ENCODE results near the gene SLC24A3.

DNA sequence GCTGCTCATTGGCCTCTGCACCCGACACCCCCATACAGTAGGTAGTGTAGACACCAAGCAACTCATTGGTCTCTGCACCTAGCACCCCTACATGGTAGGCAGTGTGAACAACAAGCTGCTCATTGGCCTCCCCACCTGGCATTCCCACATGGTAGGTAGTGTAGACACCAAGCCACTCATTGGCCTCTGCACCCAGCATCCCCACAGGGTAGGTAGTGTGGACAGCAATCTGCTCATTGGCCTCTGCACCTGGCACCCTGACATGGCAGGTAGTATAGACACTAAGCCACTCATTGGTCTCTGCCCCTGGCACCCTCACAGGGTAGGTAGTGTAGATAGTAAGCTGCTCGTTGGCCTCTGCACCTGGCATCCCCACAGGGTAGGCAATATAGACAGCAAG lies 226.0 kb downstream of the SLC24A3 start:
- TF ChIP-seq, protein P1, sequence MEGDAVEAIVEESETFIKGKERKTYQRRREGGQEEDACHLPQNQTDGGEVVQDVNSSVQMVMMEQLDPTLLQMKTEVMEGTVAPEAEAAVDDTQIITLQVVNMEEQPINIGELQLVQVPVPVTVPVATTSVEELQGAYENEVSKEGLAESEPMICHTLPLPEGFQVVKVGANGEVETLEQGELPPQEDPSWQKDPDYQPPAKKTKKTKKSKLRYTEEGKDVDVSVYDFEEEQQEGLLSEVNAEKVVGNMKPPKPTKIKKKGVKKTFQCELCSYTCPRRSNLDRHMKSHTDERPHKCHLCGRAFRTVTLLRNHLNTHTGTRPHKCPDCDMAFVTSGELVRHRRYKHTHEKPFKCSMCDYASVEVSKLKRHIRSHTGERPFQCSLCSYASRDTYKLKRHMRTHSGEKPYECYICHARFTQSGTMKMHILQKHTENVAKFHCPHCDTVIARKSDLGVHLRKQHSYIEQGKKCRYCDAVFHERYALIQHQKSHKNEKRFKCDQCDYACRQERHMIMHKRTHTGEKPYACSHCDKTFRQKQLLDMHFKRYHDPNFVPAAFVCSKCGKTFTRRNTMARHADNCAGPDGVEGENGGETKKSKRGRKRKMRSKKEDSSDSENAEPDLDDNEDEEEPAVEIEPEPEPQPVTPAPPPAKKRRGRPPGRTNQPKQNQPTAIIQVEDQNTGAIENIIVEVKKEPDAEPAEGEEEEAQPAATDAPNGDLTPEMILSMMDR (IDR thresholded peaks at IDR 0.05), result no peak
- TF ChIP-seq POLR2A (IDR thresholded peaks at IDR 0.05) (no peak), POLR2AphosphoS5 (IDR thresholded peaks at IDR 0.05) (no peak), EP300 (IDR thresholded peaks at IDR 0.05) (no peak)

All from upper lobe of left lung (tissue), 4 donors.